Measurements from ENCODE around the gene ADGRB2.

GRCh38 chr1:31787261-31787660 lies 23.1 kb upstream of the ADGRB2 start:
- TF ChIP-seq CTCF (conservative IDR thresholded peaks at IDR 0.05; ENCODE audit: low read depth, low read length) (no peak), POLR2A (IDR thresholded peaks at IDR 0.05; ENCODE audit: low read depth, low read length) (no peak), RAD21 (IDR thresholded peaks at IDR 0.05; ENCODE audit: low read length) (no peak), CEBPB (IDR thresholded peaks at IDR 0.05; ENCODE audit: low read depth, low read length) (no peak)

All from IMR-90 (cell line).